Pancreas (tissue), 10 donors: ENCODE data around the gene BANF2. TPM values are rescaled to one million over a fixed set of nuclear protein-coding genes. Genes with fewer than 3 reads are reported as not detected.
A peak's percentile ranks its signal among the peaks of the same experiment; 100 is the strongest.

Source experiments
- ATAC-seq, 4 donors: fragments of 200-7000 bp; cut with Tn5 transposase; one replicate each; pipeline versions ENCODE4 v1.8.0 to v1.9.1; 2020; ENCODE audit warnings: mild to moderate bottlenecking in 4 of 4, moderate library complexity in 4 of 4
- DNase-seq, 6 donors: peaks; one replicate each; pipeline ENCODE4 v3.0.0-alpha.2; 2020
- FAIRE-seq: peaks from 2 replicates; lab custom pipeline; 2012; peaks lifted over from hg19 to GRCh38; lab: Jason Lieb, UNC
- H3K27ac ChIP-seq, 4 donors: fragments of 200-600 bp; sonication (generic); 1 replicate in 3 of 4; 2 replicates in 1 of 4; pipeline versions ENCODE4 v1.5.0 to v1.8.0; 2020
- H3K27me3 ChIP-seq, 4 donors: fragments of 200-600 bp; one replicate each; pipeline ENCODE4 v1.8.0; 2021
- H3K36me3 ChIP-seq, 3 donors: fragments of 200-600 bp; sonication (generic) in 1 of 3; one replicate each; pipeline versions ENCODE4 v1.5.0 to v1.8.0; 2020 to 2021
- H3K4me1 ChIP-seq, 3 donors: fragments of 200-600 bp; one replicate each; pipeline ENCODE4 v1.8.0; 2021
- H3K4me3 ChIP-seq, 4 donors: fragments of 200-600 bp; sonication (generic) in 2 of 4; one replicate each; pipeline versions ENCODE4 v1.5.0 to v1.8.0; 2020 to 2021
- H3K9me3 ChIP-seq, 4 donors: fragments of 200-600 bp; one replicate each; pipeline ENCODE4 v1.8.0; 2021
- WGBS, 2 donors: extraction: QIAGEN DNeasy Blood & Tissue Kit; methylation state at CpG; one replicate each; pipeline ENCODE4 v1.1.7; 2013; 5-methylcytosine and 5-hydroxymethylcytosine counted together
- intact Hi-C, 3 donors: fragments of 100-400 bp; cut with DNase I; formaldehyde crosslinking; loops; one replicate each; pipeline versions ENCODE4 v1.11.1 to v1.14.2; 2022
- polyA plus RNA-seq, 2 donors: library from polyadenylated mRNA; stranded (reverse); fragments of 200-250 nt; gene quantifications; one replicate each; pipeline ENCODE4 v1.2.3, GENCODE V29; 2013
- total RNA-seq, 6 donors: library from RNA; stranded (reverse); fragmentation: NEBNext Ultra II Directional in 4 of 6; extraction: Animal tissue kit (Norgen Biotek cat#: 25700) in 4 of 6; gene quantifications; one replicate each; pipeline versions ENCODE4 v1.2.1 to v1.2.4, GENCODE V29; 2021 to 2023
- TF ChIP-seq, protein P1 (sequence below), 4 donors: fragments of 200-600 bp; sonication (generic) in 3 of 4; IDR thresholded peaks; one replicate each; pipeline versions ENCODE4 v1.5.0 to v1.8.0; 2021; ENCODE audit warnings: antibody characterized with exemption in 4 of 4
- donor health status: healthy with polysubstance abuse.
- donor health status: DM: no; HTN: no; CAD: no; lungs with moderate emphysema.
- donor health status: DM: no; HTN: no; CAD: no.
- donor health status: control.
- donor health status: control.
- donor health status: Bipolar disorder and iron deficiency.
- donor health status: DM: yes; HTN: yes; CAD: no.
- donor health status: DM: no; HTN: no; CAD: no.
- donor health status: DM: no; HTN: no; CAD: no.
- donor health status: DM: yes; HTN: yes; CAD: no.

BANF2 gene
- total and polyA plus RNA-seq, 8 donors = 0.59 to 6.4 (median 1.5) TPM

DNA sequence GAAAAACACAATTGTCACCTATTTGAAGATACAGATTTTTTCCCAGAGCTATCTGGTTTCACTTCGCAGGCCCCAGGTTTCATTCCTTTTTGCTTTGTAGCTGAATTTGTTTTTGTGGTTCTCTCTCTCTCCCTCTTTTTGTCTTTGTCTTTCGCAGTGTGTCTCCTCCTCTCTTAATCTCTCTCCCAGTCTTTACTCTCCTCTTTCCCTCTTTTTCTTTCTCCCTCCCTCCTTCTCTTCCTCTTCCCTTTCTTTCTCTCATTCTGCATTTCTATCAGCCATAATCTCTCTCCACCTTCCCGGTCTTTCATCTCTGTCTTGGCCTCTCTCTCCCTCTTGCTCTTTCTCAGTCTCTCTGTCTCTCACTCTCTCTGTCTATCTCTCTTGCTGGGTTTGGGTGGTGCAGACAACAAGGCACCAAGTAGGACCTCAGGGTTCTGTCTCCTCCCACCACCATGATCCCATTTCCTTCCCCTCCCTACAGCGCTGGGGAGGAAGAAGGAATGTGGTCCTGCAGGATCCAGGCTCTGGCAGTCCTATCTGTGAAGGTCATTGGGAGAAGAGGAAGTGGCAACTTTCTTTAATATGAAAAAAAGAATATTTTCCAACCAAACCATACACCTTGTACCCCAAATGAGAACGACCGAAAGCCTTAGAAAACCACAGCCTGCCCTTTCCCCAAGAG, 63.2 kb downstream of the BANF2 start:
- FAIRE-seq (no peak), ATAC-seq (peak; percentile 60 to 88 (median 76)), DNase-seq (peak in 3 of 6 donors; percentile 27 to 59 (median 32))
- 50 to 57% methylated on average over 6 of the region's 6 CpGs for WGBS, 2 donors
- TF ChIP-seq, protein P1, sequence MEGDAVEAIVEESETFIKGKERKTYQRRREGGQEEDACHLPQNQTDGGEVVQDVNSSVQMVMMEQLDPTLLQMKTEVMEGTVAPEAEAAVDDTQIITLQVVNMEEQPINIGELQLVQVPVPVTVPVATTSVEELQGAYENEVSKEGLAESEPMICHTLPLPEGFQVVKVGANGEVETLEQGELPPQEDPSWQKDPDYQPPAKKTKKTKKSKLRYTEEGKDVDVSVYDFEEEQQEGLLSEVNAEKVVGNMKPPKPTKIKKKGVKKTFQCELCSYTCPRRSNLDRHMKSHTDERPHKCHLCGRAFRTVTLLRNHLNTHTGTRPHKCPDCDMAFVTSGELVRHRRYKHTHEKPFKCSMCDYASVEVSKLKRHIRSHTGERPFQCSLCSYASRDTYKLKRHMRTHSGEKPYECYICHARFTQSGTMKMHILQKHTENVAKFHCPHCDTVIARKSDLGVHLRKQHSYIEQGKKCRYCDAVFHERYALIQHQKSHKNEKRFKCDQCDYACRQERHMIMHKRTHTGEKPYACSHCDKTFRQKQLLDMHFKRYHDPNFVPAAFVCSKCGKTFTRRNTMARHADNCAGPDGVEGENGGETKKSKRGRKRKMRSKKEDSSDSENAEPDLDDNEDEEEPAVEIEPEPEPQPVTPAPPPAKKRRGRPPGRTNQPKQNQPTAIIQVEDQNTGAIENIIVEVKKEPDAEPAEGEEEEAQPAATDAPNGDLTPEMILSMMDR (IDR thresholded peaks at IDR 0.05) = no peak
- Histone ChIP-seq H3K9me3 (no peaks in the 10 kb centered on the region), H3K4me1 (peaks cover 5 to 19% (median 16%) of the 10 kb centered on the region in 3 donors), H3K36me3 (no peaks in the 10 kb centered on the region), H3K27ac (peak overlapping the region in 3 of 4 donors; percentile 32 to 73 (median 39)), H3K4me3 (no peak overlapping the region), H3K27me3 (no peaks in the 10 kb centered on the region)
- intact Hi-C loops = no loop called here

DNA sequence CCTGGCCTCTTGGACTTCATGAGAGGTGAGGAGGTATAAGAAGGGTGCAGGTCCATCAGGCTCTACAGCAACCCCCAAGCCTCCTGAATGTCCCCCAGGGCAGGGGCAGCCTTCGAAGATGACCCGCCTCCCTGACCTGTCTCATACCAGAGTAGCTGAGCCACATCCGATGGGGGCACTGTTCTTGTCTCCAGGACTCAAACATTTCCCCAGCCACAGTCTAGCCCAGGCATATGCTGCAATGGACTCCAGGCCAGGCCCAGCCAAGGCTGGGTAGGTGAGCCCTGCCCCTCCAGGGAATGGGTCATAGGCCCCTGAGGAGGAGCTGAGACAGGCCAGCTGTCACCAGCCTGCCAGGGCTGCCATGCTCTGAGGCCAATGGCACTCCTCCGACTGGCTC, 65.3 kb downstream of the BANF2 start:
- TF ChIP-seq, protein P1 (IDR thresholded peaks at IDR 0.05) = no peak
- peaks cover 5 to 19% (median 16%) of the 10 kb centered on the region in 3 donors for H3K4me1 ChIP-seq
- no peak for DNase-seq
- H3K4me3 ChIP-seq = no peak overlapping the region
- H3K27ac ChIP-seq = no peak overlapping the region
- intact Hi-C loops = no loop called here
- no peaks in the 10 kb centered on the region for H3K27me3 ChIP-seq
- 94 to 96% methylated on average over 4 of the region's 4 CpGs for WGBS, 2 donors
- H3K9me3 ChIP-seq = no peaks in the 10 kb centered on the region
- no peak for ATAC-seq
- no peaks in the 10 kb centered on the region for H3K36me3 ChIP-seq
- no peak for FAIRE-seq

DNA sequence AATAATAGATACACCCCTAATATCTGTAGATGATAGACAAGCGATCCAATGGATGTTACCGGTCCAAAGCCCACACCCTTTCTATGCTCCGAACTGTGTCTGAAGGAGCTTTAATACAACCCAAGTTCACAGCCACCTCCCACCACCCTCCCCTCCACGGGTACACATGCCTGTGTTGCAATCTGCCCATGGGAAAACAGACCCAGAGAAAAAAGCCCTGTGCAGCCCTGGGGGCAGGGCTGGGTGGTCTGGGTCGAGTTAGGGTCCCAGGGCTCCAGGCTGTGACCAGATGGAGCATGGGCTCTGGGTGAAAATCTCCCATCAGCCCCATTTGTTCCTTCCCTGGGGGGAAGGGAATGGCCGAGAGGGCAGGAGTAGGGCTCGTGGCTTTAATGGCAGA, 65.8 kb downstream of the BANF2 start:
- intact Hi-C loops = no loop called here
- peaks cover 5 to 19% (median 16%) of the 10 kb centered on the region in 3 donors for H3K4me1 ChIP-seq
- no peak for DNase-seq
- no peaks in the 10 kb centered on the region for H3K9me3 ChIP-seq
- H3K27me3 ChIP-seq = no peaks in the 10 kb centered on the region
- H3K36me3 ChIP-seq = no peaks in the 10 kb centered on the region
- WGBS, 2 donors = 83 to 85% methylated on average over 7 of the region's 7 CpGs
- no peak for FAIRE-seq
- H3K4me3 ChIP-seq = no peak overlapping the region
- no peak for ATAC-seq
- TF ChIP-seq, protein P1 (IDR thresholded peaks at IDR 0.05) = no peak
- H3K27ac ChIP-seq = no peak overlapping the region

DNA sequence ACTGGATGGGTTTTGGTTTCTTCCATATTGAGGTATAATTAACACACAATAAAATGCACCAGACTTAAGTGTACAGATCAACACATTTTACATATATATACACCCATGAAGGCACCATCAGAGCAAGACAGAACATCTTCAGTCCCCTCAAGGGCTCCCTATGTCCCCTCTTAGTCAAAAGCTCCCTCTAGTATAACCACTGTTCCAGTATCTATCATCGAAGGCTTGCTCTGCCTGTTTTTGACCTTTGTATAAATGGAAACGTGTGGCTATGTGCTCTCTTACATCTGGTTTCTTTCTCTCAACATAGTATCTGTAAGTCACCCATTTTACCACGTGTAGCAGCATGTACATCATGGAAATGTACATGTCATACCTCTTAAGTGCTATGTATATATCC, 66.5 kb downstream of the BANF2 start:
- peaks cover 5 to 19% (median 16%) of the 10 kb centered on the region in 3 donors for H3K4me1 ChIP-seq
- ATAC-seq (no peak), FAIRE-seq (no peak), DNase-seq (no peak)
- WGBS, 2 donors = 77 to 81% methylated on average over 3 of the region's 3 CpGs
- intact Hi-C loops = no loop called here
- H3K9me3 ChIP-seq = no peaks in the 10 kb centered on the region
- H3K4me3 ChIP-seq = no peak overlapping the region
- no peaks in the 10 kb centered on the region for H3K36me3 ChIP-seq
- no peak overlapping the region for H3K27ac ChIP-seq
- TF ChIP-seq, protein P1 (IDR thresholded peaks at IDR 0.05) = no peak
- no peaks in the 10 kb centered on the region for H3K27me3 ChIP-seq

DNA sequence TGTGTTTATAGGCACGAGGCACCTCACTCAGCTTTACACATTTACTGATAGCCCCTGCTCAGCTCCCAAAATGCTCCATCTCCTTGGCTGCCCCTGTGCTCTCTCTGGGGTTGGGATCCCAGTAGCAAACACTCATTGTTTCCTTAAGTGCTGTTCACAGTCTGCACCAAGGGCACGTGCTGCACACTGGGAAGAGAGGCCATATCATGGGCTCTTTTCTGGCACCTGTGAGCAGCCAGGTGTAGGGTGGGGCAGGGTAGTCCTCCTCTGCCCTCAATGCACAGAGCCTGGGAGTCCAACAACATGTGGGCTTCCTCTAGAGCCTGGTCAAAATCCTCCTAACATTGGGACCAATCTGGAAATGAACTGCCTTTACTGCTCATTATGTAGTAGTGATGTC, 67.9 kb downstream of the BANF2 start:
- intact Hi-C loops = no loop called here
- H3K36me3 ChIP-seq = no peaks in the 10 kb centered on the region
- DNase-seq (no peak), ATAC-seq (no peak), FAIRE-seq (no peak)
- TF ChIP-seq, protein P1 (IDR thresholded peaks at IDR 0.05) = no peak
- H3K27me3 ChIP-seq = no peaks in the 10 kb centered on the region
- WGBS, 2 donors = 59 to 63% methylated on average over 2 of the region's 2 CpGs
- H3K9me3 ChIP-seq = no peaks in the 10 kb centered on the region
- no peak overlapping the region for H3K4me3 ChIP-seq
- peaks cover 9 to 14% (median 11%) of the 10 kb centered on the region in 3 donors for H3K4me1 ChIP-seq
- no peak overlapping the region for H3K27ac ChIP-seq
